Stimulated activated CD8-positive, alpha-beta memory T cell treated with anti-CD3 and anti-CD28 coated beads, Interleukin-7, amount 100 ng/mL, for 4 hours (primary cell): ENCODE results near the gene NPAS2.
A peak's percentile ranks its signal among the peaks of the same experiment; 100 is the strongest.

Experiments used
- DNase-seq, 2 donors: peaks; one replicate each; pipeline ENCODE4 v3.0.0-alpha.2; 2020; ENCODE audit warnings: low read depth in 2 of 2

NPAS2 gene

GRCh38 chr2:100819370-100820272, at the start of gene NPAS2:
TSS of gene NPAS2 (plus strand) at chr2:100820139. CDS start at chr2:100904755, 84,616 bp downstream.
- DNase-seq, result peak in 1 of 2 donors; percentile 28

- no peak for DNase-seq
Observed at GRCh38 chr2:100771125-100771524, 48.8 kb upstream of the NPAS2 start.

GRCh38 chr2:100773538-100773937, 46.4 kb upstream of the NPAS2 start:
- no peak for DNase-seq

GRCh38 chr2:100776445-100776844, 43.5 kb upstream of the NPAS2 start:
- no peak for DNase-seq

- DNase-seq, result no peak
Observed at GRCh38 chr2:100778637-100779450, 41.1 kb upstream of the NPAS2 start.

- no peak for DNase-seq
Observed at GRCh38 chr2:100779908-100780202, 40.1 kb upstream of the NPAS2 start.

GRCh38 chr2:100780203-100781008, 39.5 kb upstream of the NPAS2 start:
- no peak for DNase-seq

GRCh38 chr2:100781009-100781325, 39.0 kb upstream of the NPAS2 start:
- no peak for DNase-seq

- DNase-seq, result no peak
Observed at GRCh38 chr2:100781523-100782379, 38.2 kb upstream of the NPAS2 start.

- no peak for DNase-seq
Observed at GRCh38 chr2:100782380-100782878, 37.5 kb upstream of the NPAS2 start.

GRCh38 chr2:100783987-100784386, 36.0 kb upstream of the NPAS2 start:
- no peak for DNase-seq

GRCh38 chr2:100784681-100785080, 35.3 kb upstream of the NPAS2 start:
- DNase-seq, result no peak

GRCh38 chr2:100785626-100786296, 34.2 kb upstream of the NPAS2 start:
- DNase-seq, result no peak

GRCh38 chr2:100786297-100786658, 33.7 kb upstream of the NPAS2 start:
- DNase-seq, result no peak

- no peak for DNase-seq
Observed at GRCh38 chr2:100786985-100787384, 33.0 kb upstream of the NPAS2 start.

GRCh38 chr2:100789361-100789760, 30.6 kb upstream of the NPAS2 start:
- no peak for DNase-seq

GRCh38 chr2:100791294-100791935, 28.5 kb upstream of the NPAS2 start:
- no peak for DNase-seq

GRCh38 chr2:100791936-100792308, 28.0 kb upstream of the NPAS2 start:
- DNase-seq, result no peak

GRCh38 chr2:100793220-100793619, 26.7 kb upstream of the NPAS2 start:
- DNase-seq, result no peak

- DNase-seq, result no peak
Observed at GRCh38 chr2:100793982-100794381, 26.0 kb upstream of the NPAS2 start.
